GM06990 (cell line): ENCODE results near the gene TRPM3.

Experiments used
- DNase-seq: peaks from one replicate; pipeline ENCODE4 v3.0.0-alpha.2; 2011; ENCODE audit not compliant: insufficient read length; ENCODE audit errors: extremely low read depth
- H3K27me3 ChIP-seq: replicated peaks from 2 replicates; pipeline ENCODE4 v1.6.0; 2011; ENCODE audit warnings: low read length; ENCODE audit not compliant: control insufficient read depth, insufficient read depth
- H3K36me3 ChIP-seq: 2 replicates; pipeline ENCODE4 v1.5.1; 2011; ENCODE audit warnings: low read length; ENCODE audit not compliant: control insufficient read depth, insufficient read depth
- H3K4me3 ChIP-seq: replicated peaks from 2 replicates; pipeline ENCODE4 v1.5.1; 2011; ENCODE audit warnings: low read depth, mild to moderate bottlenecking, control low read depth, low read length
- TF ChIP-seq, protein P1 (sequence below): IDR thresholded peaks from 2 replicates; pipeline ENCODE4 v1.5.1; 2011; ENCODE audit warnings: low read length, control low read depth, mild to moderate bottlenecking, inconsistent platforms; ENCODE audit not compliant: insufficient read depth, poor library complexity, severe bottlenecking

Gene TRPM3

DNA sequence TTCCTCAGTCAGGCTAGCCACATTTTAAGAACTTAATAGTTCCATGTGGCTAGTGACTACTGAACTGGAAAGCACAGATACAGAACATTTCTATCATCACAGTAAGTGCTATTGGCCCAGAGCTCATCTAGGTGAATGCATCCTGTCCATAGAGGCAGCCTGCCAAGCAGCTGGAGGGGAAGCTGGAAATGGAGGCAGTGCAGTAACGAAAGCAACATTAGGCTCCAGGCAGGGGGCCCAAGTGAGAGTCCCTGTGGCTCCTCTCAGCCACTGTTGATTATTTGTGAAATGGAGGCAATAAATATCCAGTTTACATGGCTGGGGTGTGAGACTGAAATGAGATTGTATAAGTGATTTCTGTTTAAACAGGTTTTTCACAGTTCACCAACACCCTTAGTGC lies 479.8 kb downstream of the TRPM3 start:
- no peak for DNase-seq
- no peaks in the 10 kb centered on the region for H3K36me3 ChIP-seq
- peaks cover 2% of the 10 kb centered on the region; the same call in 1 of the 2 replicates for H3K27me3 ChIP-seq
- H3K4me3 ChIP-seq: no peak overlapping the region
- TF ChIP-seq, protein P1, sequence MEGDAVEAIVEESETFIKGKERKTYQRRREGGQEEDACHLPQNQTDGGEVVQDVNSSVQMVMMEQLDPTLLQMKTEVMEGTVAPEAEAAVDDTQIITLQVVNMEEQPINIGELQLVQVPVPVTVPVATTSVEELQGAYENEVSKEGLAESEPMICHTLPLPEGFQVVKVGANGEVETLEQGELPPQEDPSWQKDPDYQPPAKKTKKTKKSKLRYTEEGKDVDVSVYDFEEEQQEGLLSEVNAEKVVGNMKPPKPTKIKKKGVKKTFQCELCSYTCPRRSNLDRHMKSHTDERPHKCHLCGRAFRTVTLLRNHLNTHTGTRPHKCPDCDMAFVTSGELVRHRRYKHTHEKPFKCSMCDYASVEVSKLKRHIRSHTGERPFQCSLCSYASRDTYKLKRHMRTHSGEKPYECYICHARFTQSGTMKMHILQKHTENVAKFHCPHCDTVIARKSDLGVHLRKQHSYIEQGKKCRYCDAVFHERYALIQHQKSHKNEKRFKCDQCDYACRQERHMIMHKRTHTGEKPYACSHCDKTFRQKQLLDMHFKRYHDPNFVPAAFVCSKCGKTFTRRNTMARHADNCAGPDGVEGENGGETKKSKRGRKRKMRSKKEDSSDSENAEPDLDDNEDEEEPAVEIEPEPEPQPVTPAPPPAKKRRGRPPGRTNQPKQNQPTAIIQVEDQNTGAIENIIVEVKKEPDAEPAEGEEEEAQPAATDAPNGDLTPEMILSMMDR: no peak

DNA sequence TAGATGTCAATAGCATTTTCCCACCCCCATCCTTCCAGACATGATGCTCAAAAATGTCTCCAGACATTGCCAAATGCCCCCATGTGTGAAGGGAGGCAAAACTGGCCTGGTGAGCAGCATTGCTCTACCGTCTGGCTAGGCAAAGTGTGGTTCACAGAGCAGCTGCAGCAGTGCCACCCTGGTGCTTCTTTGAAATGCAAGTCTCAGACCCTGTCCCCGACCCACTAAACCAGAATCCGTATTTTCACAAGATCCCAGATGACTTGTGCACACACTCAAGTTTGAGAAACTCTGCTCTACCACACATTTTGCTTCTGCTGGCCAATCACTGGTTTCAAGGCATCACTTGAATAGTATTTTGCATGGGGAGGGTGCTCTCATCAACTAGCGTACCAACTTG lies 480.4 kb downstream of the TRPM3 start:
- no peaks in the 10 kb centered on the region for H3K36me3 ChIP-seq
- DNase-seq: no peak
- TF ChIP-seq, protein P1: no peak
- no peak overlapping the region for H3K4me3 ChIP-seq
- H3K27me3 ChIP-seq: peaks cover 2% of the 10 kb centered on the region; the same call in 1 of the 2 replicates

DNA sequence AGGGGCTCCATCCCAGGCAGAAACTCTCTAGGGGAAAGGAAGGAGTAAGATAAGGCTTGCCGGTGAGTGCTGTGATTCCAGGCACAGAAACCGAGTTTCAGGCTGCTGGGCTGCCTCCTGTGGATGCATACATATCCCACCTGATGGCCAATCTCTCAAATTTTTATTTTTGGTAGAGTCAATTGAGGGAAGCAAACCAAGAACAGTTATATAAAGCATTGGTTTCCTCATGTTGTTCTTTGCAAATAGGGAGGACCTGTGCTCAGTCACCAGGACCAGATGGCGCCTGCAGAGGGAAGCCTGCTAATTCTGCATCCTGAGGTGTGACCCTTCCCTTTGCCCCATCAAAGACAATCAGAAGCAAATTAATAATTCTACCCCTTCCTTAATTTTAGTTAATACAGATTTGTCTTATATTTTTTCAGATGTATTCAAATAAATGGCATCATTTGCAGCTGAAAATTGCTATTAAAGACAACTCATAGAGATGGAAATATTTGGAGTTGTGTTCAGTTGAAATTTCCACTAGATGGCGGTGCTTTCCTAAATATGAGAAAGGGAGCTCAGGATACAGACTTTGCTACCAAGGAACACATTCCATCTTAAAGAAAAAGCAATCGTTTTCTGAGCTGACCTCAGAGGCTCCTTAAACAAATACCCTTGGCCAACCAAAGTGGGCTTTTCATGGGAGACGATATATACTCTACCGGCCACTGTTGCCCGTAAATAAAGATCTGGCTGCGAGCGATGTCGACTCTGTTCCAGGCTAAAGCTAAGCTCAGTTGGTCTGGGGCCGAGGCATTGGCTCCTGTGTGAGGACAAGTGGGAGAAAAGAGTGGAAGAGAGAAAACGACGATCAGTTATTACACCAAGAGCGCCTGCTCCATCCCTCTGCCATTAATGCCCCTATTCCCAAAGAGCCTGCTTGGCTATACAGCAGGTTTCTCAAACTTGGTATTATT lies 481.3 kb downstream of the TRPM3 start:
- Histone ChIP-seq H3K4me3 (no peak overlapping the region), H3K27me3 (peaks cover 2% of the 10 kb centered on the region; the same call in 1 of the 2 replicates), H3K36me3 (no peaks in the 10 kb centered on the region)
- no peak for DNase-seq
- TF ChIP-seq, protein P1: peak; percentile 46

DNA sequence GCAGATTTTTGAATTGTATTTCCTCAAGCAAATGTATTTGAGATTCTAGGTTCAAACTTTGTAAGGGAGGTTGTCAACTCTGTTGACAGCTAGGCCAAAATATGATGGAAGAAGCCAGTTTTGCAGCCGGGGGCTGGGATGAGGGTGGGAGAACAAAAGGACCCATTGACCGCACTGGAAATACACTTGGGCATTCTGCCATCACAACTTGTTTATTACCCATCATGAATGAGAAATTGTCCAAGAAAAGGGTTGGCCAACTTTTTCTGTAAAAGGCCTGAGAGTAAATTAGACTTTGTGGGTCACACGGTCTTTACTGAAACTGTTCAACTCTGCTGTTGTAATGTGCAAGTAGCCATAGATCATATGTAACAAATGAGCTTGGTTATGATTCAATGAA lies 485.6 kb downstream of the TRPM3 start:
- Histone ChIP-seq H3K27me3 (no peaks in the 10 kb centered on the region), H3K36me3 (no peaks in the 10 kb centered on the region), H3K4me3 (no peak overlapping the region)
- TF ChIP-seq, protein P1: no peak
- DNase-seq: no peak

DNA sequence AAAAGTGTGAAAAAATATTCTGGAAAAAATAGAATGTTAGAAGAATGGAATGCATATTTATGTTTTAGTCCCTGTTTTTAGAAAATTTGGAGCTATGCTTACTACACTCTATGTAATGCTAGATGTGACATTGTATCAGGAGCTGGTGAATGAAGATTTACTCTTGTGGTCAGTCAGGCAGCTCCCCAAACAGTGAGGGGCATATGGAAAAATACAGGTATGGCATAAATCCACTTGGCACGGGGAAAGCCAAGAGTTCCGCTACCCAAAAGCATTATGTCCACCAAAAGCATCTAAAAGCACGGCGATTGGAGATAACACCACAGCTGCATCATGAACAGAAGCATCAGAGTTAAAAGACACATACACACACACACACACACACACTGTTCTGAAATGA lies 486.7 kb downstream of the TRPM3 start:
- H3K27me3 ChIP-seq: no peaks in the 10 kb centered on the region
- TF ChIP-seq, protein P1: no peak
- no peak overlapping the region for H3K4me3 ChIP-seq

More for the DNA sequence above, 486.7 kb downstream of the TRPM3 start:
- no peak for DNase-seq
- H3K36me3 ChIP-seq: no peaks in the 10 kb centered on the region
